HUES64 (cell line): ENCODE data around the gene RNF130.
"Not testable (repeated sequence)": the region's sequence is repeated elsewhere in the genome, so short reads cannot be mapped to it uniquely, and the experiment has no call there.

Experiments used
- H3K27ac ChIP-seq: 2 replicates; pipeline ENCODE4 v1.7.0; 2013; ENCODE audit warnings: low read depth, low read length, inconsistent platforms
- H3K27me3 ChIP-seq: 2 replicates; pipeline ENCODE4 v1.6.1; 2013; ENCODE audit warnings: mild to moderate bottlenecking, low read length; ENCODE audit not compliant: insufficient read depth
- H3K36me3 ChIP-seq: 2 replicates; pipeline ENCODE4 v1.6.1; 2013; ENCODE audit warnings: mild to moderate bottlenecking, low read length; ENCODE audit not compliant: insufficient read depth
- H3K4me1 ChIP-seq: 2 replicates; pipeline ENCODE4 v1.6.1; 2013; ENCODE audit warnings: mild to moderate bottlenecking, low read length, moderate library complexity; ENCODE audit not compliant: insufficient read depth
- H3K4me3 ChIP-seq: 2 replicates; pipeline ENCODE4 v1.5.1; 2013; ENCODE audit warnings: mild to moderate bottlenecking, low read length, moderate library complexity
- H3K9ac ChIP-seq: 2 replicates; pipeline ENCODE4 v1.6.1; 2013; ENCODE audit warnings: mild to moderate bottlenecking, low read depth, low read length
- H3K9me3 ChIP-seq: 2 replicates; pipeline ENCODE4 v1.6.1; 2013; ENCODE audit warnings: low read depth, low read length; ENCODE audit not compliant: insufficient read depth
- WGBS: fragments of 150-250, 120-280 bp; methylation state at CpG from one replicate; pipeline ENCODE4 v1.1.7; 2013; ENCODE audit warnings: missing lambda C conversion rate; 5-methylcytosine and 5-hydroxymethylcytosine counted together

RNF130 gene

DNA sequence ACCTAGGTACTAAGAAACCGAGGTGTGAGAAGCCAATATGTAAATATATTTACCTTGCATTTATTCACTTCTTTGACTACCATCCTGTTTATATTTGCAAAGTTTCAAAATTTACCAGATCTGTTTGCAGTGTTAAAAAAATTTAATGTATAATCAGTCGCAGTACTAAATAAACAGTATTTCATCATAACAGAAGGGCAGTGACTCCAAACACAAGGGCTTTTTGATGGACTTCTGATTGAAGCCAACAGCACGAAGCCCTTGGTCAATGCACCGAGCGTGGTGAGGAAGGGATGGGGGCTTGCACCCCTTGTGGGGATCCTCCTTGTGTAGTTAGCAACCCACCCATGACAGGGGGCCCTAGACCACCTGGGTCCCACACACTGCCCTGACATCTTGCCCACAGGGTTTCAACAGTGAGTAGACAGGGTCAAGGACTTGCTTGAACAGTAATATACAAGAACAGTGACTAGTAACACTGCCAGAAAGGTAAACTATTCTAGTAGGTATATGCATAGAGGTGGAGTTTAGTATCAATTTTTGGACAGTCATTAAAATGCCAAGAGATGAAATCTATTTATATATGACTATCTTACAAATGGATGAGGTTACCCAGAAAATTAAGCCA is 111.2 kb downstream of the RNF130 start:
- Histone ChIP-seq H3K4me3 (no peak overlapping the region), H3K27ac (no peak overlapping the region), H3K27me3 (no peaks in the 10 kb centered on the region), H3K9me3 (no peaks in the 10 kb centered on the region), H3K9ac (no peak overlapping the region), H3K4me1 (no peaks in the 10 kb centered on the region), H3K36me3 (peaks cover 64% of the 10 kb centered on the region)
- WGBS = 91% methylated on average over 5 of the region's 5 CpGs

GRCh38 chr5:179959641-179960040 is 111.9 kb downstream of the RNF130 start:
- Histone ChIP-seq H3K9me3 (no peaks in the 10 kb centered on the region), H3K9ac (no peak overlapping the region), H3K27me3 (no peaks in the 10 kb centered on the region), H3K27ac (no peak overlapping the region), H3K36me3 (peaks cover 64% of the 10 kb centered on the region), H3K4me1 (no peaks in the 10 kb centered on the region), H3K4me3 (no peak overlapping the region)
- 92% methylated on average over 6 of the region's 6 CpGs for WGBS

GRCh38 chr5:179959118-179959517 is 112.4 kb downstream of the RNF130 start:
- not testable (repeated sequence) for H3K27me3 ChIP-seq, H3K9ac ChIP-seq, H3K4me3 ChIP-seq, H3K27ac ChIP-seq, H3K9me3 ChIP-seq, H3K4me1 ChIP-seq
- peaks cover 64% of the 10 kb centered on the region for H3K36me3 ChIP-seq
- 93% methylated on average over 5 of the region's 5 CpGs for WGBS

DNA sequence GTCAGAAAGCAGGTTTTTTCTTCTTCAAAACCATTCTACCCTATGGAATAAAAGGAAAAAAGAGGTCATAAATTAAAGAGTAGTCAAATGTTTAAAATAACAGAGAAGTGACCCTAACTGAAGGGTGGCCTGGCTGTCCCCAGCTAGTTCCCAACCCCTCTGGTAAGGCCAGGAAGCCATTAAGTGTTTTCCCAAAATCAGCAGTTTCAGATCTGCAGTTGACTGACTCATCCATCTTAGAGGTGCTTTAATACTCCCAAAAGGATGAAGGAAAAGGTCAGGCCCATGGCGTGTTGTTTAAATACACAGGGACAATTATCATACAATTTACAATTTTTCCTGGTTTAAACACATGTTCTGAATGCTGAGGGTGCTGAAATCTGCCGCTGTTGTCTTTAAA is 115.9 kb downstream of the RNF130 start:
- no peak overlapping the region for H3K27ac ChIP-seq
- no peaks in the 10 kb centered on the region for H3K9me3 ChIP-seq
- H3K4me3 ChIP-seq = no peak overlapping the region
- no peaks in the 10 kb centered on the region for H3K4me1 ChIP-seq
- H3K36me3 ChIP-seq = peaks cover 39% of the 10 kb centered on the region
- no peaks in the 10 kb centered on the region for H3K27me3 ChIP-seq
- WGBS = 100% methylated on average over 1 of the region's 2 CpGs
- no peak overlapping the region for H3K9ac ChIP-seq

- no peak overlapping the region for H3K27ac ChIP-seq
- H3K36me3 ChIP-seq = peaks cover 33% of the 10 kb centered on the region
- no peak overlapping the region for H3K4me3 ChIP-seq
- H3K9ac ChIP-seq = no peak overlapping the region
- no peaks in the 10 kb centered on the region for H3K9me3 ChIP-seq
- WGBS = 97% methylated on average over 6 of the region's 6 CpGs
- no peaks in the 10 kb centered on the region for H3K27me3 ChIP-seq
- no peaks in the 10 kb centered on the region for H3K4me1 ChIP-seq
These were observed 116.5 kb downstream of the RNF130 start for GRCh38 chr5:179955062-179955461.

DNA sequence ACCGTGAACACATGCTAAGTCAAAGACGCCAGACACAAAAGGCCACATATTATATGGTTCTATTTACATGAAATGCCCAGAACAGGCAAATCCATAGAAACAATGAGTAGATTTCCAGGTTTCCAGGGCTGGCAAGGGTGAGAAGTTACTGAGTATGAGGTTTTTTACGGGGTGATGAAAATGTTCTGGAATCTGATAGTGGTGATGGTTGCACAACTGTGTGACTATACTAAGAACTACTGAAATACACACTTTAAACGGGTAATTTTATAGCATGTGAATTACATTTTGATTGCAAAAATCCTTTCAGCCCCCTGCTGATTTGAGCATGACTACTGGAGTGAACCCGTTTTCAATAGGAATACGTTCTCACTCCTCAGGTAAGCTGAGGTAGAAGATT is 117.1 kb downstream of the RNF130 start:
- no peak overlapping the region for H3K9ac ChIP-seq

GRCh38 chr5:179953987-179954386 is 117.6 kb downstream of the RNF130 start:
- H3K4me3 ChIP-seq = no peak overlapping the region
- H3K27ac ChIP-seq = no peak overlapping the region
- no peak overlapping the region for H3K9ac ChIP-seq
- WGBS = 97% methylated on average over 4 of the region's 4 CpGs
- H3K27me3 ChIP-seq = no peaks in the 10 kb centered on the region
- no peaks in the 10 kb centered on the region for H3K4me1 ChIP-seq
- H3K36me3 ChIP-seq = peaks cover 32% of the 10 kb centered on the region
- no peaks in the 10 kb centered on the region for H3K9me3 ChIP-seq

More for the DNA sequence above, 117.1 kb downstream of the RNF130 start:
- no peak overlapping the region for H3K27ac ChIP-seq
- no peak overlapping the region for H3K4me3 ChIP-seq
- WGBS = 93% methylated on average over 6 of the region's 6 CpGs
- peaks cover 32% of the 10 kb centered on the region for H3K36me3 ChIP-seq
- no peaks in the 10 kb centered on the region for H3K9me3 ChIP-seq
- no peaks in the 10 kb centered on the region for H3K4me1 ChIP-seq
- H3K27me3 ChIP-seq = no peaks in the 10 kb centered on the region

GRCh38 chr5:179936976-179937681 is 134.4 kb downstream of the RNF130 start:
- no peaks in the 10 kb centered on the region for H3K9me3 ChIP-seq
- no peak overlapping the region for H3K9ac ChIP-seq
- H3K36me3 ChIP-seq = no peaks in the 10 kb centered on the region
- no peak overlapping the region for H3K27ac ChIP-seq
- H3K4me3 ChIP-seq = no peak overlapping the region
- WGBS = 92% methylated on average over 12 of the region's 13 CpGs
- H3K4me1 ChIP-seq = no peaks in the 10 kb centered on the region
- H3K27me3 ChIP-seq = no peaks in the 10 kb centered on the region

DNA sequence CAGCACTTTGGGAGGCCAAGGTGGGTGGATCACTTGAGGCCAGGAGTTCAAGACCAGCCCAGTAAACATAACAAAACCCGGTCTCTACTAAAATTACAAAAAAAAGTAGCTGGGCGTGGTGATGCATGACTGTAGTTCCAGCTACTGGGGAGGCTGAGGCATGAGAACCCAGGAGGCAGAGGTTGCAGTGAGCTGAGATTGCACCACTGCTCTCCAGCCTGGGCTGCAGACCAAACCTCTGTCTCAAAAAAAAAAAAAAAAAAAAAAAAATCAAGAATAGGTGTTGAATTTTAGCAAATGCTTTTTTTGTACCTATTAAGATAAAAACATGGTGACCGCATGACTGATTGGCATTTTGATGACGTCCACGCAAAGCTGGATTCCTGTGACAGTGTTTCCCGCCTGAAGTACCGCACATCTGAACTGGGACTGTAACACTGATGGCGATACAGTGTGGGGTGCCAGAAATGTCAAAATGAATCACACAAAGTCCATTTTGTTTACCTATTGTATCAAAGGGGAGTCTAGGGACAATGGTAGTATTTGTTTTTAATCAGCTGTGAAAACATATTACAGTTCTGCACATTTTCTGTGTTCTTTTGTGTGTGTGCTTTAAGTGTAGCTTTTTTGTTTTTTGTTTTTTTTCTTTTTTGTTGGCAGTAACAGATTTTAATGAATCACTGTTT is 140.6 kb downstream of the RNF130 start:
- Histone ChIP-seq H3K9ac (no peak overlapping the region), H3K4me3 (no peak overlapping the region), H3K4me1 (no peaks in the 10 kb centered on the region), H3K27ac (no peak overlapping the region), H3K9me3 (peaks cover 3% of the 10 kb centered on the region; the same call in 1 of the 2 replicates), H3K27me3 (no peaks in the 10 kb centered on the region), H3K36me3 (no peaks in the 10 kb centered on the region)
- 96% methylated on average over 8 of the region's 8 CpGs for WGBS

DNA sequence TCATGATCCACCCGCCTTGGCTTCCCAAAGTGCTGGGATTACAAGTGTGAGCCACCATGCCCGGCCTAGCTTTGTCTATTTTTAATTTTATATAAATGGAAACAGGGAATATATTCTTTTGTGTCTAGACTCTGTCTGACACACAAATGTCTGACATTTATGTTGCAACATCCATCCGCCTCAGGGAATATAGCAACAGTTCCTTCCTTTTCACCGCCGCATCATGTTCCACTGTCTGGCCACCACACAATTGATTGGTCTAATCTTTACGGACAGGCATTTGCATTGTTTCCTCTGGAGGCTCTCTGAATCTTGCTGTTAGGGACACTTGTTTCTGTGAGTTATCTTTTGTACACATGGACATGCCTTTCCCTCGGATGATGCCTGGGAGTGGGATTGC is 143.7 kb downstream of the RNF130 start:
- Histone ChIP-seq H3K27ac (no peak overlapping the region), H3K4me1 (no peaks in the 10 kb centered on the region), H3K36me3 (no peaks in the 10 kb centered on the region), H3K4me3 (no peak overlapping the region), H3K9me3 (peaks cover 3% of the 10 kb centered on the region; the same call in 1 of the 2 replicates), H3K9ac (no peak overlapping the region), H3K27me3 (no peaks in the 10 kb centered on the region)
- 96% methylated on average over 7 of the region's 7 CpGs for WGBS

DNA sequence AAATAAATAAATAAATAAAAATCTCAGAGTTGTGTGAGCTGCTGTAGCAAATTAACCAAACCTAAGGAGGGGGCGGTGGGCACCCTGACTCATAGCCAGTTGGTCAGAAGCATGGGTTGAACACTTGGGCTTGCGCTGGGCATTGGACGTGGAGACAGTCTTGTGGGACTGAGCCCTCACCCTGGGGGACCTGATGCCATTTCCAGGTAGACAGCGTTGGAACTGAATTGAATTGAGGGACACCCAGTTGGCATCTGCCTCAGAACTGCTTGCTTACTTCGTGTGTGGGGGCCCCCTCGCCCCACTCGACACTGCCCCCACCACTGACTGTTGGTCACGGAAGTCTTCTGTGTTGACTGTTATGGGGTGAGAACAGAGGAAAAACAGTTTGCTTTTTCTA is 144.9 kb downstream of the RNF130 start:
- peaks cover 3% of the 10 kb centered on the region; the same call in 1 of the 2 replicates for H3K9me3 ChIP-seq
- no peaks in the 10 kb centered on the region for H3K36me3 ChIP-seq
- no peaks in the 10 kb centered on the region for H3K27me3 ChIP-seq
- H3K9ac ChIP-seq = no peak overlapping the region
- no peaks in the 10 kb centered on the region for H3K4me1 ChIP-seq
- no peak overlapping the region for H3K4me3 ChIP-seq
- H3K27ac ChIP-seq = no peak overlapping the region
- 96% methylated on average over 8 of the region's 8 CpGs for WGBS
